Astrocyte of the hippocampus (primary cell): ENCODE results near the gene KLHL29.

Experiments used
- DNase-seq: peaks from one replicate; pipeline ENCODE4 v3.0.0; 2011; ENCODE audit warnings: low read depth, low spot score

KLHL29 gene

GRCh38 chr2:23476786-23477185 is 91.8 kb downstream of the KLHL29 start:
- DNase-seq, result no peak

GRCh38 chr2:23477392-23477791 is 92.4 kb downstream of the KLHL29 start:
- no peak for DNase-seq

- DNase-seq, result peak; percentile 32
Observed at GRCh38 chr2:23478087-23478932, 93.3 kb downstream of the KLHL29 start.

- no peak for DNase-seq
Observed at GRCh38 chr2:23478933-23479683, 94.1 kb downstream of the KLHL29 start.

GRCh38 chr2:23480957-23481797 is 96.2 kb downstream of the KLHL29 start:
- DNase-seq, result peak; percentile 93

- DNase-seq, result no peak
Observed at GRCh38 chr2:23482188-23482587, 97.2 kb downstream of the KLHL29 start.

GRCh38 chr2:23482607-23483006 is 97.6 kb downstream of the KLHL29 start:
- DNase-seq, result no peak

GRCh38 chr2:23483791-23484190 is 98.8 kb downstream of the KLHL29 start:
- DNase-seq, result no peak

GRCh38 chr2:23484275-23484674 is 99.3 kb downstream of the KLHL29 start:
- no peak for DNase-seq

GRCh38 chr2:23484767-23485166 is 99.8 kb downstream of the KLHL29 start:
- DNase-seq, result no peak

GRCh38 chr2:23485261-23485660 is 100.3 kb downstream of the KLHL29 start:
- no peak for DNase-seq

- no peak for DNase-seq
Observed at GRCh38 chr2:23485841-23486683, 101.1 kb downstream of the KLHL29 start.

- peak; percentile 53 for DNase-seq
Observed at GRCh38 chr2:23486684-23487075, 101.7 kb downstream of the KLHL29 start.

GRCh38 chr2:23487735-23488492 is 102.9 kb downstream of the KLHL29 start:
- peak; percentile 68 for DNase-seq

- no peak for DNase-seq
Observed at GRCh38 chr2:23488584-23488983, 103.6 kb downstream of the KLHL29 start.

GRCh38 chr2:23489471-23490322 is 104.7 kb downstream of the KLHL29 start:
- no peak for DNase-seq

- DNase-seq, result no peak
Observed at GRCh38 chr2:23491591-23492336, 106.8 kb downstream of the KLHL29 start.

- DNase-seq, result no peak
Observed at GRCh38 chr2:23492337-23492675, 107.3 kb downstream of the KLHL29 start.

GRCh38 chr2:23492921-23493320 is 107.9 kb downstream of the KLHL29 start:
- no peak for DNase-seq
